B cell (primary cell): ENCODE data around the gene TMPRSS15. TPM values are rescaled to one million over a fixed set of nuclear protein-coding genes. Genes with fewer than 3 reads are reported as not detected.

Source experiments
- ATAC-seq: fragments of 200-7000 bp; cut with Tn5 transposase; one replicate; pipeline ENCODE4 v1.10.0; 2021; ENCODE audit warnings: low read depth, mild to moderate bottlenecking, moderate number of reproducible peaks, moderate library complexity
- CTCF ChIA-PET: fragments of 350-600 bp; sonication (Branson Sonifier 250); formaldehyde crosslinking; loops from one replicate; lab custom pipeline; 2021; ENCODE audit warnings: antibody characterized with exemption, inconsistent platforms; lab: Charles Lee
- POLR2A ChIA-PET: fragments of 350-600 bp; sonication (Branson Sonifier 250); formaldehyde crosslinking; loops from one replicate; lab custom pipeline; 2021; ENCODE audit warnings: antibody characterized with exemption; lab: Charles Lee
- DNase-seq: peaks from one replicate; pipeline ENCODE4 v3.0.0; 2013
- H2AFZ ChIP-seq: 2 replicates; pipeline ENCODE4 v1.6.1; 2012; ENCODE audit warnings: mild to moderate bottlenecking, low read depth, low read length; ENCODE audit not compliant: insufficient read depth, poor library complexity, severe bottlenecking
- H3K27ac ChIP-seq, 2 donors: 1 replicate in 1 of 2; 2 replicates in 1 of 2; pipeline ENCODE4 v1.5.1; 2012 to 2013; ENCODE audit warnings: low read length in 2 of 2, mild to moderate bottlenecking in 2 of 2, moderate library complexity in 1 of 2
- H3K27me3 ChIP-seq, 4 experiments: fragments of 200-600 bp in 1 of 4; sonication (generic) in 1 of 4; replicated peaks in 1 of 4; 1 replicate in 2 of 4; 2 replicates in 2 of 4; pipeline versions ENCODE4 v1.6.1 to v1.7.0; 2013 to 2016; ENCODE audit warnings: low read length in 3 of 4, mild to moderate bottlenecking in 2 of 4, mixed read lengths in 1 of 4, moderate library complexity in 1 of 4; ENCODE audit not compliant: insufficient read depth in 4 of 4, control insufficient read depth in 3 of 4; ENCODE audit errors: control extremely low read depth in 1 of 4
- H3K36me3 ChIP-seq, 2 experiments: replicated peaks in 1 of 2; 1 replicate in 1 of 2; 2 replicates in 1 of 2; pipeline versions ENCODE4 v1.6.1 to v1.7.1; 2013; ENCODE audit warnings: low read length in 1 of 2; ENCODE audit not compliant: insufficient read depth in 2 of 2, control insufficient read depth in 1 of 2; ENCODE audit errors: control extremely low read depth in 1 of 2, extremely low read depth in 1 of 2
- H3K4me1 ChIP-seq, 2 donors: fragments of 200-600 bp in 1 of 2; sonication (generic) in 1 of 2; 1 replicate in 1 of 2; 2 replicates in 1 of 2; pipeline versions ENCODE4 v1.5.1 to v1.6.1; 2013 to 2017; ENCODE audit warnings: low read length in 2 of 2; ENCODE audit not compliant: control insufficient read depth in 2 of 2, insufficient read depth in 2 of 2
- H3K4me2 ChIP-seq: replicated peaks from 2 replicates; pipeline ENCODE3; 2012; ENCODE audit warnings: mild to moderate bottlenecking, low read depth, low read length; ENCODE audit not compliant: poor library complexity, severe bottlenecking
- H3K4me3 ChIP-seq, 5 experiments: fragments of 200-600 bp in 1 of 5; sonication (generic) in 1 of 5; 1 replicate in 3 of 5; 2 replicates in 2 of 5; pipeline versions ENCODE4 v1.5.1 to v1.7.0; 2011 to 2016; ENCODE audit warnings: low read length in 4 of 5, mild to moderate bottlenecking in 4 of 5, low read depth in 2 of 5, control low read depth in 1 of 5, moderate library complexity in 1 of 5; ENCODE audit not compliant: insufficient read depth in 1 of 5; ENCODE audit errors: control extremely low read depth in 1 of 5, extremely low read depth in 1 of 5
- H3K79me2 ChIP-seq: fragments of 200-600 bp; sonication (generic); one replicate; pipeline ENCODE4 v1.6.0; 2016; ENCODE audit warnings: low read length; ENCODE audit not compliant: control insufficient read depth, insufficient read depth
- H3K9ac ChIP-seq: fragments of 200-600 bp; sonication (generic); 2 replicates; pipeline ENCODE4 v1.6.1; 2017; ENCODE audit warnings: mild to moderate bottlenecking, low read length, moderate library complexity
- H3K9me3 ChIP-seq, 3 donors: one replicate each; pipeline versions ENCODE4 v1.6.1 to v1.7.1; 2013; ENCODE audit warnings: low read length in 2 of 3; ENCODE audit not compliant: control insufficient read depth in 2 of 3, insufficient read depth in 1 of 3; ENCODE audit errors: control extremely low read depth in 1 of 3
- H4K20me1 ChIP-seq: 2 replicates; pipeline ENCODE4 v1.6.0; 2012; ENCODE audit warnings: mild to moderate bottlenecking, low read length; ENCODE audit not compliant: insufficient read depth, control insufficient read depth, poor library complexity, severe bottlenecking
- H3K27ac Mint-ChIP-seq: one replicate; pipeline ENCODE4 v1.8.0; 2021; ENCODE audit warnings: mixed read lengths
- H3K27me3 Mint-ChIP-seq: one replicate; pipeline ENCODE4 v1.8.0; 2021; ENCODE audit warnings: mixed read lengths
- H3K4me1 Mint-ChIP-seq: one replicate; pipeline ENCODE4 v1.8.0; 2021; ENCODE audit warnings: mixed read lengths
- H3K4me3 Mint-ChIP-seq: one replicate; pipeline ENCODE4 v1.8.0; 2021; ENCODE audit warnings: mixed read lengths
- H3K9me3 Mint-ChIP-seq: one replicate; pipeline ENCODE4 v1.8.0; 2022; ENCODE audit warnings: mixed read lengths; ENCODE audit not compliant: insufficient read depth
- CTCF ChIP-seq: fragments of 200-600 bp; IDR thresholded peaks from one replicate; pipeline ENCODE4 v1.8.0; 2022; ENCODE audit warnings: antibody characterized with exemption, mild to moderate bottlenecking
- EZH2 ChIP-seq: IDR thresholded peaks from 2 replicates; pipeline ENCODE4 v1.6.1; 2012; ENCODE audit warnings: borderline replicate concordance, low read depth, mild to moderate bottlenecking, moderate library complexity, low read length; ENCODE audit not compliant: insufficient read depth, poor library complexity, severe bottlenecking
- WGBS: methylation state at CpG from one replicate; pipeline ENCODE4 v1.1.5; 2013; ENCODE audit warnings: missing lambda C conversion rate; ENCODE audit not compliant: insufficient coverage; 5-methylcytosine and 5-hydroxymethylcytosine counted together
- intact Hi-C: fragments of 100-400 bp; cut with micrococcal nuclease; formaldehyde crosslinking; loops from one replicate; pipeline ENCODE4 v1.10.0; 2022
- polyA minus RNA-seq: library from RNA; depleted of rRNA, polyadenylated mRNA; stranded (reverse); fragments of >200 nt; gene quantifications from 2 replicates; pipeline ENCODE4 v1.2.3, GENCODE V29; 2012
- polyA plus RNA-seq: library from polyadenylated mRNA; depleted of rRNA; stranded (reverse); fragments of >200 nt; gene quantifications from 2 replicates; pipeline ENCODE4 v1.2.3, GENCODE V29; 2012
- total RNA-seq, 2 donors: library from RNA; stranded (reverse); fragments of 120-200 nt in 1 of 2; gene quantifications; 1 replicate in 1 of 2; 2 replicates in 1 of 2; pipeline versions ENCODE4 v1.2.3 to v1.2.4, GENCODE V29; 2013 to 2022

Gene TMPRSS15
- not detected in 2 replicates for total RNA-seq
- total RNA-seq (2013), result 0.12 TPM
- 0.04 and 0.14 TPM in 2 replicates for polyA plus RNA-seq
- polyA minus RNA-seq, result 0.36 TPM in 1 of 2 replicates, not detected in the other

- Mint-ChIP-seq H3K4me1 (no peaks in the 10 kb centered on the region), H3K9me3 (peaks cover 10% of the 10 kb centered on the region), H3K4me3 (no peak within 1 kb of the TSS), H3K27ac (no peak within 1 kb of the TSS), H3K27me3 (no peaks in the 10 kb centered on the region)
- no peak for DNase-seq
- ChIA-PET POLR2A (no interaction called here), CTCF (no interaction called here)
- H2AFZ ChIP-seq, result no peak within 1 kb of the TSS
- WGBS, result 88% methylated on average over 1 of the region's 1 CpG
- no peaks in the 10 kb centered on the region for H4K20me1 ChIP-seq
- no peak for TF ChIP-seq EZH2
- H3K27ac ChIP-seq, result no peak within 1 kb of the TSS
- intact Hi-C loops, result no loop called here
- H3K4me1 ChIP-seq, result no peaks in the 10 kb centered on the region
- H3K27me3 ChIP-seq, result no peaks in the 10 kb centered on the region
- H3K9me3 ChIP-seq, result peaks cover 0 to 3% (median 0%) of the 10 kb centered on the region in 3 donors
- H3K9ac ChIP-seq, result no peak within 1 kb of the TSS
- H3K4me3 ChIP-seq, result no peak within 1 kb of the TSS
- no peak for ATAC-seq
- H3K79me2 ChIP-seq, result no peaks in the 10 kb centered on the region
- H3K36me3 ChIP-seq, result no peaks in the 10 kb centered on the region
- no peak within 1 kb of the TSS for H3K4me2 ChIP-seq
Measured at GRCh38 chr21:18403735-18404450, at the start of gene TMPRSS15. TSS of gene TMPRSS15 (minus strand) at chr21:18403785. CDS start at chr21:18403622, 163 bp downstream.

GRCh38 chr21:18451670-18452069 is 48.1 kb upstream of the TMPRSS15 start:
- TF ChIP-seq EZH2, result no peak
- no peak for TF ChIP-seq CTCF
- Mint-ChIP-seq H3K4me1 (peaks cover 9% of the 10 kb centered on the region), H3K27ac (no peak overlapping the region), H3K9me3 (peaks cover 6% of the 10 kb centered on the region), H3K4me3 (no peak overlapping the region), H3K27me3 (no peaks in the 10 kb centered on the region)
- Histone ChIP-seq H3K79me2 (no peaks in the 10 kb centered on the region), H3K27ac (no peak overlapping the region), H3K36me3 (no peaks in the 10 kb centered on the region), H3K4me2 (no peak overlapping the region), H3K4me3 (no peak overlapping the region), H4K20me1 (no peaks in the 10 kb centered on the region), H3K9ac (no peak overlapping the region), H3K27me3 (no peaks in the 10 kb centered on the region), H3K9me3 (peaks cover 3 to 12% (median 4%) of the 10 kb centered on the region in 3 donors), H2AFZ (no peak overlapping the region), H3K4me1 (peaks cover 3 to 7% of the 10 kb centered on the region in 2 donors)
- intact Hi-C loops, result no loop called here
- ChIA-PET POLR2A (no interaction called here), CTCF (no interaction called here)
- WGBS, result 100% methylated on average over 2 of the region's 2 CpGs
- ATAC-seq (no peak), DNase-seq (no peak)
